Choroid plexus epithelial cell (primary cell): ENCODE results near the gene NTSR1.

ENCODE experiments used
- DNase-seq: peaks from one replicate; pipeline ENCODE4 v3.0.0-alpha.2; 2010; ENCODE audit warnings: low read depth
- H3K4me3 ChIP-seq: 2 replicates; pipeline ENCODE4 v1.5.1; 2011; ENCODE audit warnings: low read depth, mild to moderate bottlenecking, control low read depth, low read length, moderate library complexity
- TF ChIP-seq, protein P1 (sequence below): conservative IDR thresholded peaks from 2 replicates; pipeline ENCODE4 v1.5.1; 2011; ENCODE audit warnings: low read depth, mild to moderate bottlenecking, control low read depth, inconsistent platforms, low read length, moderate library complexity

NTSR1 gene

DNA sequence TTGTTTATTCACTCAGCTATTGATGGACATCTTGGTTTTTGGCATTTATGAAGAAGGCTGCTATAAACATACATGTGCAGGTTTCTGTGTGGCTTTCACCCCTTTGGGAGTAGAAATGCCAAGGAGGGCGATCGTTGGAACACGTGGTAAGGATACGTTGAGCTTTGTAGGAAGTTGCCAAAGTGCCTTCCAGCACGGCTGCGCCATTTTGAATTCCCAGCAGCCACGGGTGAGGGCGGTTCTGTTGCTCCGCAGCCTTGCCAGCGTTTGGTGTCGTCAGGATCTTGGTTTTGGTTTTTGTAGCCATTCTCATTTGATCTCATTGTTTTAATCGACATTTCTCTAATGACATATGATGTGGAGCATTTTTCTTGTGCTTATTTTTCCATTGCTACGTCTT, 21.8 kb downstream of the NTSR1 start:
- no peak for DNase-seq
- no peak overlapping the region for H3K4me3 ChIP-seq
- TF ChIP-seq, protein P1, sequence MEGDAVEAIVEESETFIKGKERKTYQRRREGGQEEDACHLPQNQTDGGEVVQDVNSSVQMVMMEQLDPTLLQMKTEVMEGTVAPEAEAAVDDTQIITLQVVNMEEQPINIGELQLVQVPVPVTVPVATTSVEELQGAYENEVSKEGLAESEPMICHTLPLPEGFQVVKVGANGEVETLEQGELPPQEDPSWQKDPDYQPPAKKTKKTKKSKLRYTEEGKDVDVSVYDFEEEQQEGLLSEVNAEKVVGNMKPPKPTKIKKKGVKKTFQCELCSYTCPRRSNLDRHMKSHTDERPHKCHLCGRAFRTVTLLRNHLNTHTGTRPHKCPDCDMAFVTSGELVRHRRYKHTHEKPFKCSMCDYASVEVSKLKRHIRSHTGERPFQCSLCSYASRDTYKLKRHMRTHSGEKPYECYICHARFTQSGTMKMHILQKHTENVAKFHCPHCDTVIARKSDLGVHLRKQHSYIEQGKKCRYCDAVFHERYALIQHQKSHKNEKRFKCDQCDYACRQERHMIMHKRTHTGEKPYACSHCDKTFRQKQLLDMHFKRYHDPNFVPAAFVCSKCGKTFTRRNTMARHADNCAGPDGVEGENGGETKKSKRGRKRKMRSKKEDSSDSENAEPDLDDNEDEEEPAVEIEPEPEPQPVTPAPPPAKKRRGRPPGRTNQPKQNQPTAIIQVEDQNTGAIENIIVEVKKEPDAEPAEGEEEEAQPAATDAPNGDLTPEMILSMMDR, result no peak

DNA sequence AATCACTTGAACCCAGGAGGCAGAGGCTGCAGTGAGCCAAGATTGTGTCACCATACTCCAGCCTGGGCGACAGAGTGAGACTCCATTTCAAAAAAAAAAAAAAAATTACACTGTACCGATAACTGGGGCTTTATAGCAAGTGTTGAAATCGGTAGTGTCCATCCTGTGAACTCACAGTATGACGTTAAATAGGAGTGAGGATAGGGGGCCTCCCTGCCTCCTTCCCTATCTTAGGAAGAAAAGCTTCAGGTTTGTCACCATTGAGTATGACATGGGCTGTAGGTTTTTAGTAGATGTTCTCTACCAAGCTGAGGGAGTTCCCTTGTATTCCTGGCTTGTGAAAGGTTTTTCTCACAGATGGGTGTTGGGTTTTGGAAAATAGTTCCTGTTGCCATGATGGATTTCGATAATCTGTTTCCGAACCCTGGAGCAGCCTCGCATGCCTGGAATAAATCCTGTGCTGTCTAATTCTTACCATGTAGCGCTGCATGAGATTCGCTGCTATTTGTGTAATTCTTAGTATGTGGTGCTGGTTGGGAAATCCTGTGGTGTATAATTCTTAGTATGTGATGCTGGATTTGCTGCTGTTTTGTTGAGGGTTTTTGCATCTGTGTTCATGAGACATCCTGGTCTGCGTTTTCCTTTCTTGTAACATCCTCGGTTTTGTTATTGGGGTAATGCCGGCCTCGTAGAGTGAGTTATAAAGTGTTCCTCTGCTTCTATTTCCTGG, 23.6 kb downstream of the NTSR1 start:
- TF ChIP-seq, protein P1, result no peak
- no peak for DNase-seq
- no peak overlapping the region for H3K4me3 ChIP-seq

DNA sequence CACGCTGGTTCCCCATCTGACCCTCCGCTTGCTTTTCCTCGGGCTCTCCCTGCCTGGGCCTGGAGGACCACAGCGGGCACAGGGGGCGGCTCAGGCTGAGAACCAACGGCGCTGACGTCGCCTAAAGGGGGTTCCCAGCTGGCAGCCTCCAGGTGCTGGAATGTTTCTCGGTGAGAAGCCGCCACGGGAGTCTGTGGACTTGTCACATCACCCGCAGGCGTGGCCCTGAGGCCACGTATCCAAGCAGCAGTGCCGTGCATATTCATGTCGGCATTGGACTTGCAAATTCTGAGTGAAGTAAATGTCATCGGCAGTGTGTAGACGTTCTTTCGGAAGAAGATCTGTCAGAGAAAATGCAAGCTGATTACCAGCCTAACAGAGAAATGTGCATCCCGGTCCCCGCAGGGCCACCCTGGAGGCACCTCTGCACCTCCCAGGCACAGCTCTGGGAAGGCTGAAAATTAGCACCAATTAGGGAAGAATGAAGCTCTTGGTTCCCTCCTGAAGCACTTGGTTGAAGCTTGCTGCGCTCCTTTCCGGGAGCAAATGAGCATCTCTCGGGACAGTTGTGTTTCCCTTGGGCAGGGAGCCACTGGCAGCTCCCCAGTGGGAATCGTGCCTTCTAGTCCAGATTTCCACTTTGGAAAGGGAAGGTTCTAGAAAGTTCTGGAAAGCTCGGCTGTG, 24.3 kb downstream of the NTSR1 start:
- no peak for DNase-seq
- TF ChIP-seq, protein P1, result no peak
- no peak overlapping the region for H3K4me3 ChIP-seq

DNA sequence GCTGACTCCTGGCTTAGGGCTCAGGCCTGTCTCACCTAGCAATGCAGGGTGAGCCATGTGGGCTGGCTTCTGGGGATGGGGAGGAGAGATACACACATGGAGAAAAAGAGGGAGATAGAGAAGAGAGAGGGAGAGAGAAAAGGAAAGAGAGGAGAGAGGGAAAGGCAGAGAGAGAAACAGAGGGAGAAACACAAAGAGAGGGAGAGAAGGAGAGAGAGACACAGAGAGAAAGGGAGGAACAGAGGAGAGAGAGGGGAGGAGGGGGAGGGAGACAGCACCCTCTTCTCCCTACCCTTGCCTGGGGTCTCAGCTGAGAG, 24.8 kb downstream of the NTSR1 start:
- DNase-seq, result no peak
- TF ChIP-seq, protein P1, result no peak
- no peak overlapping the region for H3K4me3 ChIP-seq

DNA sequence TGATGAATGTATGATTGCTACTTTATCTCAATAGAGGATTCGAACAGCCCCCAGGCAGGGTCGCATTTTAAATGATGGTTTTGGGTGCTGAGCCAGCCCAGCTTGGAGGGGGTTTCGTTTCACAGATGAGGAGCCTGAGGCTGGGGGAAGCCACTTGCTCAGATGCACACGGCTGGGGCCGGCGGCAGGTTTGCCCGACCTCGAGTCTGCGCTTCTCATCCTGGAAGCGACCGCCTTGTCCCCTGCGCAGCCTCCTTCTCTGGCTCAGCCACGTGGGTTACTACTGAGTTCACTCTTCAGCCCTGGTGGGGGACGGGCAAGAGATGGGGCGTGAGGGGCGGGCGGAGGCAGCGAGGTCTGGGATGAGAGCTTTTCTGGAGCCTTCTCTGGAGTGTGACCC, 25.3 kb downstream of the NTSR1 start:
- TF ChIP-seq, protein P1, result no peak
- no peak overlapping the region for H3K4me3 ChIP-seq
- no peak for DNase-seq

DNA sequence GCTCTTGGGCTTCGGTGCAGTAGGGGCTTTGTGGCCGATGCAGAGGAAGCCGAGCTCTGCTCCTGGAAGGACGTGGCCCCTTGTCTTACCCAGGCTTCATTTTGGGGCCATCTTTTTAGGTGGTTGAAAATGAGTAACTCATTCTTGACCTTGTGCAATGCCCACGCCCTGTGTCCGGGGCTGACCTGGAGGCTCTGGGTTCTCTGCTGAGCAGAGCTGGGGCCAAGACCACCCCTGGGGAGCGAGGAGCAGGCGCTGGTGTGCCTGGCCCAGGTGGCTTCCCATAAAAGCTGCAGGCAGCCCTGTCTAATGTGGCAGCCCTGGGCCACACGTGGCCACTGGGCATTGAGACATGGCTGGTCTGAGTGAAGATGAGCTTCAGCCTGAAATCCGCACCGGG, 25.7 kb downstream of the NTSR1 start:
- no peak for DNase-seq
- TF ChIP-seq, protein P1, result no peak
- no peak overlapping the region for H3K4me3 ChIP-seq

DNA sequence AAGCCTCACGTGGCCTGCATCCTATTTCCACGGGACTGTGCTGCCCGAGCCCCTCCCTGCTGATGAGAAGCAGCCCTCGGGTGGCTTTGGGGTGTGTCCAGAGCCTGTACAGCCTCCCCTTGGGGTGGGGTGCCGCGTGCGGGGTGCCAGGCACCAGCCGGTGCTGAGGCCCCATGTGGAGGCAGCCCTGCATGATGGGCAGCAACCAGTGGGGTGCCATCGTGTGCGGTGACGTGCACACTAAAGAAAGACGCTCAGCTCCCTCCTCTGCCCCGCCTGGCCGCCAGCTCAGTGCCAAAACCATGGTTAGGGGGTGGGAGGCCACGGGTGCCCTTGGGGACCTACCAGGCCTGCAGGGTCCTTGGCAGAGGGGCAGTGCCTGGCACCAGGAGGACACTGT, 26.2 kb downstream of the NTSR1 start:
- no peak for DNase-seq
- TF ChIP-seq, protein P1, result no peak
- H3K4me3 ChIP-seq, result no peak overlapping the region
